ENCODE data around the gene STK39.

DNA sequence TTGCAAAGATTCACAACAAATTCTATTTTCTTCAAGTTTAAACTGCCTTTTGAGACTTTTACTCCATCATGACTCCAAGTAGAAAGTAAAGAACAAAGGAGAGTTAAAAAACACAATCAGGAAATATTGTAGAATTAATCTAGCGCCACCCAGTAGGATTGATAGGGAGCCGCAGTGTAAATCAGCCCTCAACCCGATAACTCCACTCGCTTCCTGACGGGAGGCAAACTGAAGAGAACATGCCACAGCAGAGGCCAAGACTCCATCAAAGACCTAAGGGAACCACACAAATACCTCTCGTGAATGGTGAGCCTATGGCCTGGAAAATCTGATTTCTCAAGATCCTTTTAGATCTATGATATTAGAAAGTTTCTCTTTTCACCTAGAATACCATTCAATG lies 319.0 kb downstream of the STK39 start:
- TF ChIP-seq POLR2A (IDR thresholded peaks at IDR 0.05) (no peak), CTCF (IDR thresholded peaks at IDR 0.05) (no peak)
